Mesodermal cell (in vitro differentiated cells): ENCODE measurements around the gene ZNF490.
"Not testable (repeated sequence)": the region's sequence is repeated elsewhere in the genome, so short reads cannot be mapped to it uniquely, and the experiment has no call there.

Source experiments
- H3K27ac ChIP-seq: 2 replicates; pipeline ENCODE4 v1.7.0; 2013; ENCODE audit warnings: mild to moderate bottlenecking, low read depth, low read length, moderate library complexity; ENCODE audit not compliant: severe bottlenecking
- H3K36me3 ChIP-seq: 2 replicates; pipeline ENCODE4 v1.7.1; 2013; ENCODE audit warnings: mild to moderate bottlenecking, low read length, moderate library complexity; ENCODE audit not compliant: control insufficient read depth, insufficient read depth
- H3K4me1 ChIP-seq: one replicate; pipeline ENCODE4 v1.7.1; 2013; ENCODE audit warnings: mild to moderate bottlenecking, low read length; ENCODE audit not compliant: insufficient read depth, control insufficient read depth, poor library complexity, severe bottlenecking
- H3K4me3 ChIP-seq: 2 replicates; pipeline ENCODE4 v1.7.0; 2013; ENCODE audit warnings: low read length, control low read depth, mild to moderate bottlenecking; ENCODE audit not compliant: insufficient read depth, poor library complexity, severe bottlenecking; ENCODE audit errors: extremely low read depth
- H3K9me3 ChIP-seq: 2 replicates; pipeline ENCODE4 v1.7.1; 2013; ENCODE audit warnings: mild to moderate bottlenecking, low read length, moderate library complexity; ENCODE audit not compliant: control insufficient read depth
- WGBS, 2 experiments: methylation state at CpG; one replicate each; pipeline ENCODE4 v1.1.5; 2013; ENCODE audit warnings: missing lambda C conversion rate in 2 of 2; ENCODE audit not compliant: insufficient coverage in 2 of 2; 5-methylcytosine and 5-hydroxymethylcytosine counted together

ZNF490 gene

GRCh38 chr19:12578641-12579040 lies 32.0 kb downstream of the ZNF490 start:
- H3K36me3 ChIP-seq, result peaks cover 59% of the 10 kb centered on the region
- no peak overlapping the region for H3K27ac ChIP-seq
- H3K9me3 ChIP-seq, result peaks cover 43% of the 10 kb centered on the region
- no peaks in the 10 kb centered on the region for H3K4me1 ChIP-seq
- WGBS, 2 experiments, result 88 to 96% methylated on average over 1 to 7 of the region's 10 CpGs
- H3K4me3 ChIP-seq, result no peak overlapping the region

GRCh38 chr19:12574036-12574435 lies 36.6 kb downstream of the ZNF490 start:
- WGBS, 2 experiments, result 91 to 100% methylated on average over 1 to 5 of the region's 7 CpGs
- peaks cover 9% of the 10 kb centered on the region for H3K9me3 ChIP-seq
- H3K36me3 ChIP-seq, result peaks cover 17% of the 10 kb centered on the region
- no peak overlapping the region for H3K4me3 ChIP-seq
- H3K27ac ChIP-seq, result no peak overlapping the region
- no peaks in the 10 kb centered on the region for H3K4me1 ChIP-seq

GRCh38 chr19:12567951-12568350 lies 42.7 kb downstream of the ZNF490 start:
- H3K27ac ChIP-seq, result no peak overlapping the region
- WGBS, 2 experiments, result 81 to 92% methylated on average over 3 of the region's 4 CpGs

GRCh38 chr19:12566380-12566779 lies 44.2 kb downstream of the ZNF490 start:
- H3K4me3 ChIP-seq, H3K9me3 ChIP-seq, H3K27ac ChIP-seq, H3K4me1 ChIP-seq, H3K36me3 ChIP-seq: not testable (repeated sequence)
- WGBS, 2 experiments, result no CpG with 5 or more reads among the region's 5 CpGs

More at GRCh38 chr19:12567951-12568350, 42.7 kb downstream of the ZNF490 start:
- Histone ChIP-seq H3K36me3 (no peaks in the 10 kb centered on the region), H3K9me3 (no peaks in the 10 kb centered on the region), H3K4me3 (no peak overlapping the region), H3K4me1 (no peaks in the 10 kb centered on the region)

- WGBS, 2 experiments, result 24 to 34% methylated on average over 14 to 15 of the region's 19 CpGs
- no peaks in the 10 kb centered on the region for H3K4me1 ChIP-seq
Observed at GRCh38 chr19:12564016-12564664, 46.5 kb downstream of the ZNF490 start.

GRCh38 chr19:12555456-12555930 lies 55.1 kb downstream of the ZNF490 start:
- no peak overlapping the region for H3K4me3 ChIP-seq
- 94 to 95% methylated on average over 28 to 37 of the region's 39 CpGs for WGBS, 2 experiments
- no peaks in the 10 kb centered on the region for H3K36me3 ChIP-seq
- H3K4me1 ChIP-seq, result no peaks in the 10 kb centered on the region
- H3K9me3 ChIP-seq, result no peaks in the 10 kb centered on the region
- no peak overlapping the region for H3K27ac ChIP-seq

More at GRCh38 chr19:12564016-12564664, 46.5 kb downstream of the ZNF490 start:
- H3K27ac ChIP-seq, result no peak overlapping the region
- no peaks in the 10 kb centered on the region for H3K36me3 ChIP-seq
- no peak overlapping the region for H3K4me3 ChIP-seq
- H3K9me3 ChIP-seq, result no peaks in the 10 kb centered on the region

- Histone ChIP-seq H3K4me1 (no peaks in the 10 kb centered on the region), H3K9me3 (peaks cover 18% of the 10 kb centered on the region), H3K36me3 (peaks cover 35% of the 10 kb centered on the region), H3K27ac (peak within 1 kb of the TSS; percentile 98), H3K4me3 (peak within 1 kb of the TSS; percentile 81)
- 0% methylated on average over 44 to 45 of the region's 49 CpGs for WGBS, 2 experiments
Observed at GRCh38 chr19:12551060-12551832, 59.4 kb downstream of the ZNF490 start, which contains the start of gene ZNF564. Gene ZNF564 (minus strand): TSS chr19:12551482. CDS start chr19:12551332, 150 bp downstream.

GRCh38 chr19:12546903-12547302 lies 63.7 kb downstream of the ZNF490 start:
- peaks cover 31% of the 10 kb centered on the region for H3K9me3 ChIP-seq
- no peak overlapping the region for H3K27ac ChIP-seq
- no peak overlapping the region for H3K4me3 ChIP-seq
- no peaks in the 10 kb centered on the region for H3K4me1 ChIP-seq
- peaks cover 72% of the 10 kb centered on the region for H3K36me3 ChIP-seq
- 100% methylated on average over 1 of the region's 2 CpGs; no CpG with 5 or more reads in 1 of the 2 experiments for WGBS, 2 experiments

GRCh38 chr19:12546068-12546467 lies 64.5 kb downstream of the ZNF490 start:
- Histone ChIP-seq H3K9me3 (peaks cover 36% of the 10 kb centered on the region), H3K4me1 (no peaks in the 10 kb centered on the region), H3K4me3 (no peak overlapping the region), H3K27ac (no peak overlapping the region), H3K36me3 (peaks cover 80% of the 10 kb centered on the region)
- 93 to 98% methylated on average over 5 of the region's 5 CpGs for WGBS, 2 experiments

- Histone ChIP-seq H3K9me3 (peaks cover 40% of the 10 kb centered on the region), H3K36me3 (peaks cover 88% of the 10 kb centered on the region), H3K4me3 (no peak overlapping the region), H3K4me1 (no peaks in the 10 kb centered on the region), H3K27ac (no peak overlapping the region)
- 93 to 96% methylated on average over 6 to 7 of the region's 8 CpGs for WGBS, 2 experiments
Observed at GRCh38 chr19:12545267-12545666, 65.3 kb downstream of the ZNF490 start.
